ENCODE measurements around the gene PRDX2. TPM values are rescaled to one million over a fixed set of nuclear protein-coding genes. Genes with fewer than 3 reads are reported as not detected.

PRDX2 gene
- total and polyA plus RNA-seq, 10 of the 15 experiments (the other 5 are each of a cell fraction or from before 2014, with no cell fraction given) = 93.0 to 812 (median 344) TPM

GRCh38 chr19:12769689-12770088, 31.9 kb downstream of the PRDX2 start (continued):
- TF ChIP-seq ATF2 (IDR thresholded peaks at IDR 0.05; ENCODE audit: low read length) (no peak), KDM1A (IDR thresholded peaks at IDR 0.05; ENCODE audit: borderline replicate concordance) (no peak), NBN (IDR thresholded peaks at IDR 0.05) (no peak), MYB (IDR thresholded peaks at IDR 0.05; ENCODE audit: borderline replicate concordance, low read depth, low read length) (no peak), SP1 (IDR thresholded peaks at IDR 0.05; ENCODE audit: low read depth, low read length) (no peak)

- Histone ChIP-seq H3K9ac (ENCODE audit: control insufficient read depth, insufficient read depth, low read length) (no peak overlapping the region), H3K79me2 (ENCODE audit: control insufficient read depth, insufficient read depth, low read length) (no peaks in the 10 kb centered on the region), H3K27ac (ENCODE audit: control insufficient read depth, insufficient read depth) (no peak overlapping the region), H3K4me2 (ENCODE audit: control insufficient read depth, insufficient read depth) (no peak overlapping the region), H3K36me3 (ENCODE audit: control insufficient read depth in 2 of 2, insufficient read depth in 2 of 2, low read length in 1 of 2) (no peaks in the 10 kb centered on the region), H3K4me1 (ENCODE audit: control insufficient read depth, insufficient read depth, low read length) (no peaks in the 10 kb centered on the region; the same call in 1 of the 2 replicates), H3K4me3 (no peak overlapping the region), H3K27me3 (replicated peaks in 1 of 2; ENCODE audit: control insufficient read depth in 2 of 2, insufficient read depth in 2 of 2, low read length in 1 of 2) (no peaks in the 10 kb centered on the region; a peak in 1 of 4 replicates), H2AFZ (ENCODE audit: control insufficient read depth, low read depth, low read length) (no peak overlapping the region), H4K20me1 (ENCODE audit: control insufficient read depth, insufficient read depth) (no peaks in the 10 kb centered on the region), H3K9me3 (replicated peaks; ENCODE audit: control insufficient read depth, insufficient read depth, low read length) (no peaks in the 10 kb centered on the region)
- ChIA-PET CTCF (interaction anchor here (6.0 to 17.0 kb wide), 3 partner anchors 10 to 80 kb away, joined by 45 to 426 read pairs (median 235); partner anchors contain the start of genes JUNB, PRDX2 and THSD8), SMC1A (ENCODE audit: uncharacterized antibody, unreplicated experiment) (interaction anchor here (0.6 to 4.6 kb wide), 4 partner anchors 10 to 80 kb away, joined by 5 to 61 read pairs (median 12); no protein-coding TSS in a partner anchor), RAD21 (ENCODE audit: unreplicated experiment) (interaction anchor here (2.0 to 9.0 kb wide), 3 partner anchors 25 to 80 kb away, joined by 4 to 76 read pairs (median 22); no protein-coding TSS in a partner anchor), POLR2A (interaction anchor here (0.6 to 0.8 kb wide), 2 partner anchors 28 to 105 kb away, joined by 3 to 5 read pairs; no protein-coding TSS in a partner anchor)
- 94% methylated on average over 15 of the region's 15 CpGs for WGBS (ENCODE audit: insufficient coverage, insufficient replicate concordance, low lambda C conversion rate, missing lambda C conversion rate)
- ATAC-seq (no peak), FAIRE-seq (no peak), DNase-seq (ENCODE audit: low read depth, low spot score) (no peak)
- intact Hi-C loops (cut with micrococcal nuclease; ENCODE audit: unreplicated experiment) = no loop called here
- in situ Hi-C loops (cut with MboI) = loop anchor here (5.0 kb wide), 1 partner anchor 80 kb away; no protein-coding TSS in a partner anchor
- no TSS peak for BruUV-seq (replicated peaks)
- no peak for TF ChIP-seq ZNF384 (IDR thresholded peaks at IDR 0.05; ENCODE audit: borderline replicate concordance, low read depth, low read length)
- TF ChIP-seq E2F8 (IDR thresholded peaks at IDR 0.05; ENCODE audit: low read depth, partially characterized antibody) = no peak
- no peak for TF ChIP-seq RAD21 (IDR thresholded peaks at IDR 0.05; ENCODE audit: insufficient read depth, low read depth, low read length)
- TF ChIP-seq EGR1 (IDR thresholded peaks at IDR 0.05; ENCODE audit: borderline replicate concordance in 1 of 2, low read depth in 2 of 2, low read length in 2 of 2) = no peak
- TF ChIP-seq YY1 (IDR thresholded peaks at IDR 0.05; ENCODE audit: low read depth, low read length) = no peak
- no peak for TF ChIP-seq ZBED1 (IDR thresholded peaks at IDR 0.05; ENCODE audit: borderline replicate concordance)
- no peak for TF ChIP-seq CEBPZ (IDR thresholded peaks at IDR 0.05; ENCODE audit: low read depth, low read length)
- TF ChIP-seq PAX5 (IDR thresholded peaks at IDR 0.05; ENCODE audit: borderline replicate concordance, low read depth, low read length) = no peak
These were observed 33.9 kb downstream of the PRDX2 start for GRCh38 chr19:12767666-12768065.

Measured in GM12878 (cell line).